ENCODE data around the gene TM4SF1.

The TM4SF1 gene

GRCh38 chr3:149321136-149321535, 56.3 kb downstream of the TM4SF1 start:
- Histone ChIP-seq H3K27ac (no peak overlapping the region), H3K4me1 (no peaks in the 10 kb centered on the region), H3K36me3 (no peaks in the 10 kb centered on the region), H3K4me3 (no peak overlapping the region), H3K9me3 (no peaks in the 10 kb centered on the region), H3K27me3 (no peaks in the 10 kb centered on the region)
- intact Hi-C loops (cut with DNase I; ENCODE audit: low total_unique reads), result no loop called here
- DNase-seq, result no peak
- no peak for TF ChIP-seq CTCF (IDR thresholded peaks at IDR 0.05)

GRCh38 chr3:149319750-149320149, 57.7 kb downstream of the TM4SF1 start:
- H3K36me3 ChIP-seq, result no peaks in the 10 kb centered on the region
- H3K9me3 ChIP-seq, result no peaks in the 10 kb centered on the region
- peaks cover 0 to 13% (median 0%) of the 10 kb centered on the region in 4 donors for H3K4me1 ChIP-seq
- no peaks in the 10 kb centered on the region for H3K27me3 ChIP-seq
- no peak for TF ChIP-seq CTCF (IDR thresholded peaks at IDR 0.05)
- intact Hi-C loops (cut with DNase I; ENCODE audit: low total_unique reads), result no loop called here
- no peak overlapping the region for H3K4me3 ChIP-seq
- no peak overlapping the region for H3K27ac ChIP-seq
- no peak for DNase-seq

Measured in tibial artery (tissue), 4 donors.